SIG-M5 treated with dmso at 0.1 percent for 504 hours (cell line): ENCODE data around the gene COL15A1.
"Not testable (repeated sequence)": the region's sequence is repeated elsewhere in the genome, so short reads cannot be mapped to it uniquely, and the experiment has no call there.

Source experiments
- DNase-seq: peaks from one replicate; lab custom pipeline; 2025; ENCODE audit not compliant: unreplicated experiment; lab: John Stamatoyannopoulos, UW

The COL15A1 gene

GRCh38 chr9:99075246-99075912, 131.7 kb downstream of the COL15A1 start:
- DNase-seq = no peak

- no peak for DNase-seq
Measured at GRCh38 chr9:99076030-99076429, 132.3 kb downstream of the COL15A1 start.

GRCh38 chr9:99076483-99077171, 132.9 kb downstream of the COL15A1 start:
- no peak for DNase-seq

GRCh38 chr9:99078717-99079116, 135.0 kb downstream of the COL15A1 start:
- no peak for DNase-seq

- no peak for DNase-seq
Measured at GRCh38 chr9:99079542-99079941, 135.8 kb downstream of the COL15A1 start.

- no peak for DNase-seq
Measured at GRCh38 chr9:99083051-99083450, 139.3 kb downstream of the COL15A1 start.

GRCh38 chr9:99085949-99086948, 142.5 kb downstream of the COL15A1 start:
- DNase-seq = peak; percentile 77

GRCh38 chr9:99087462-99087861, 143.8 kb downstream of the COL15A1 start:
- no peak for DNase-seq

- DNase-seq = no peak
Measured at GRCh38 chr9:99090336-99091130, 146.8 kb downstream of the COL15A1 start.

GRCh38 chr9:99092643-99093491, 149.2 kb downstream of the COL15A1 start:
- DNase-seq = no peak

GRCh38 chr9:99093492-99093791, 149.7 kb downstream of the COL15A1 start:
- DNase-seq = no peak

- no peak for DNase-seq
Measured at GRCh38 chr9:99095565-99095964, 151.9 kb downstream of the COL15A1 start.

GRCh38 chr9:99096409-99096808, 152.7 kb downstream of the COL15A1 start:
- no peak for DNase-seq

GRCh38 chr9:99099806-99100585, 156.3 kb downstream of the COL15A1 start:
- DNase-seq = not testable (repeated sequence)

- no peak for DNase-seq
Measured at GRCh38 chr9:99101271-99101670, 157.6 kb downstream of the COL15A1 start.

- DNase-seq = no peak
Measured at GRCh38 chr9:99101812-99102211, 158.1 kb downstream of the COL15A1 start.

GRCh38 chr9:99103054-99103895, 159.6 kb downstream of the COL15A1 start:
- no peak for DNase-seq

GRCh38 chr9:99103901-99104458, 160.3 kb downstream of the COL15A1 start:
- DNase-seq = no peak
